ENCODE results near the gene RAB28. TPM values are rescaled to one million over a fixed set of nuclear protein-coding genes. Genes with fewer than 3 reads are reported as not detected.

The RAB28 gene
- total and polyA plus RNA-seq, 2 of the 8 experiments (the other 6 are each of a cell fraction or from before 2014, with no cell fraction given): 16.0 to 18.7 TPM

GRCh38 chr4:13529128-13529919 lies 45.2 kb upstream of the RAB28 start (continued):
- TF ChIP-seq KDM5A (IDR thresholded peaks at IDR 0.05; ENCODE audit: low read length) (no peak), HDAC6 (IDR thresholded peaks at IDR 0.05; ENCODE audit: low read depth, low read length) (no peak), RNF2 (IDR thresholded peaks at IDR 0.05; ENCODE audit: borderline replicate concordance, low read depth, low read length, missing control alignments, poor library complexity, severe bottlenecking) (peak; percentile 91), JUND (IDR thresholded peaks at IDR 0.05; ENCODE audit: low read length) (no peak), EZH2 (IDR thresholded peaks at IDR 0.05; ENCODE audit: low read depth, low read length, severe bottlenecking) (peak; percentile 85), RAD21 (IDR thresholded peaks at IDR 0.05 in 1 of 2, conservative IDR thresholded peaks at IDR 0.05 in 1 of 2; ENCODE audit: low read depth in 2 of 2, low read length in 2 of 2) (no peak), EP300 (IDR thresholded peaks at IDR 0.05; ENCODE audit: borderline replicate concordance in 1 of 2, low read depth in 2 of 2, low read length in 2 of 2) (no peak), SIRT6 (IDR thresholded peaks at IDR 0.05; ENCODE audit: low read length) (no peak), SUZ12 (IDR thresholded peaks at IDR 0.05; ENCODE audit: low read length) (peak; percentile 95), SAP30 (IDR thresholded peaks at IDR 0.05; ENCODE audit: insufficient read depth, insufficient replicate concordance, low read length) (no peak), JUN (IDR thresholded peaks at IDR 0.05; ENCODE audit: low read depth, low read length) (no peak), CREB1 (IDR thresholded peaks at IDR 0.05) (no peak), GTF2F1 (IDR thresholded peaks at IDR 0.05; ENCODE audit: borderline replicate concordance, low read depth, low read length) (no peak), CEBPB (IDR thresholded peaks at IDR 0.05; ENCODE audit: low read depth, low read length) (no peak), FOSL1 (IDR thresholded peaks at IDR 0.05; ENCODE audit: insufficient read depth, low read depth, low read length) (no peak)

All from H1 (cell line).